DND-41 (cell line): ENCODE data around the gene METTL17.

Experiments
- CTCF ChIP-seq: IDR thresholded peaks from 2 replicates; pipeline ENCODE4 v1.5.1; 2012; ENCODE audit warnings: borderline replicate concordance, low read length, moderate library complexity, mild to moderate bottlenecking; ENCODE audit not compliant: poor library complexity, severe bottlenecking; ENCODE audit errors: extremely low read depth
- EZH2 ChIP-seq: IDR thresholded peaks from 3 replicates; pipeline ENCODE4 v1.6.1; 2012; ENCODE audit warnings: borderline replicate concordance, low read depth, mild to moderate bottlenecking, moderate library complexity, low read length, inconsistent platforms; ENCODE audit not compliant: severe bottlenecking

- no peak for TF ChIP-seq CTCF
- no peak for TF ChIP-seq EZH2
Measured at GRCh38 chr14:21041676-21042433, 52.1 kb downstream of the METTL17 start, which contains the start of gene RNASE7.
